ENCODE results near the gene LRRC51.
A peak's percentile ranks its signal among the peaks of the same experiment; 100 is the strongest.

The LRRC51 gene

GRCh38 chr11:72075756-72076155 lies 4.9 kb upstream of the LRRC51 start:
- H3K4me3 ChIP-seq (replicated peaks; ENCODE audit: low read depth, low read length) = no peak overlapping the region
- no peak for DNase-seq (ENCODE audit: extremely low read depth, insufficient read length)
- H3K27me3 ChIP-seq (replicated peaks; ENCODE audit: control insufficient read depth, insufficient read depth, low read length) = no peaks in the 10 kb centered on the region
- no peak for TF ChIP-seq CTCF (IDR thresholded peaks at IDR 0.05; ENCODE audit: insufficient read depth, low read length, poor library complexity, severe bottlenecking)
- no peaks in the 10 kb centered on the region for H3K36me3 ChIP-seq (ENCODE audit: control insufficient read depth, insufficient read depth, low read length)

- no peak for DNase-seq (ENCODE audit: extremely low read depth, insufficient read length)
- Histone ChIP-seq H3K27me3 (replicated peaks; ENCODE audit: control insufficient read depth, insufficient read depth, low read length) (no peaks in the 10 kb centered on the region), H3K36me3 (ENCODE audit: control insufficient read depth, insufficient read depth, low read length) (no peaks in the 10 kb centered on the region), H3K4me3 (replicated peaks; ENCODE audit: low read depth, low read length) (no peak overlapping the region)
- TF ChIP-seq CTCF (IDR thresholded peaks at IDR 0.05; ENCODE audit: insufficient read depth, low read length, poor library complexity, severe bottlenecking) = no peak
These were observed 2.2 kb upstream of the LRRC51 start for GRCh38 chr11:72078477-72078876.

GRCh38 chr11:72079819-72080325 lies 778 bp upstream of the LRRC51 start:
- TF ChIP-seq CTCF (IDR thresholded peaks at IDR 0.05; ENCODE audit: insufficient read depth, low read length, poor library complexity, severe bottlenecking) = no peak

GRCh38 chr11:72081184-72081644 lies 564 bp downstream of the LRRC51 start:
- no peaks in the 10 kb centered on the region for H3K27me3 ChIP-seq (replicated peaks; ENCODE audit: control insufficient read depth, insufficient read depth, low read length)
- H3K4me3 ChIP-seq (replicated peaks; ENCODE audit: low read depth, low read length) = peak overlapping the region; percentile 80
- no peak for DNase-seq (ENCODE audit: extremely low read depth, insufficient read length)
- no peaks in the 10 kb centered on the region for H3K36me3 ChIP-seq (ENCODE audit: control insufficient read depth, insufficient read depth, low read length)
- no peak for TF ChIP-seq CTCF (IDR thresholded peaks at IDR 0.05; ENCODE audit: insufficient read depth, low read length, poor library complexity, severe bottlenecking)

More at GRCh38 chr11:72079819-72080325, 778 bp upstream of the LRRC51 start:
- peak overlapping the region; percentile 72 for H3K4me3 ChIP-seq (replicated peaks; ENCODE audit: low read depth, low read length)
- H3K36me3 ChIP-seq (ENCODE audit: control insufficient read depth, insufficient read depth, low read length) = no peaks in the 10 kb centered on the region
- no peaks in the 10 kb centered on the region for H3K27me3 ChIP-seq (replicated peaks; ENCODE audit: control insufficient read depth, insufficient read depth, low read length)
- DNase-seq (ENCODE audit: extremely low read depth, insufficient read length) = no peak

- no peaks in the 10 kb centered on the region for H3K27me3 ChIP-seq (replicated peaks; ENCODE audit: control insufficient read depth, insufficient read depth, low read length)
- H3K36me3 ChIP-seq (ENCODE audit: control insufficient read depth, insufficient read depth, low read length) = no peaks in the 10 kb centered on the region
- no peak overlapping the region for H3K4me3 ChIP-seq (replicated peaks; ENCODE audit: low read depth, low read length)
- no peak for TF ChIP-seq CTCF (IDR thresholded peaks at IDR 0.05; ENCODE audit: insufficient read depth, low read length, poor library complexity, severe bottlenecking)
- DNase-seq (ENCODE audit: extremely low read depth, insufficient read length) = no peak
These were observed 1.3 kb downstream of the LRRC51 start for GRCh38 chr11:72081821-72082453.

Measured in GM06990 (cell line).